ENCODE results near the gene MPND.

MPND gene

GRCh38 chr19:4342314-4342614, 1.1 kb upstream of the MPND start:
- Histone ChIP-seq H2AK5ac (ENCODE audit: low read length, severe bottlenecking) (peak overlapping the region; percentile 15), H3K27me3 (ENCODE audit: control insufficient read depth in 1 of 2, insufficient read depth in 1 of 2, low read length in 2 of 2) (no peaks in the 10 kb centered on the region), H2BK12ac (ENCODE audit: low read length in 2 of 2) (no peak overlapping the region), H2BK15ac (ENCODE audit: low read depth, poor library complexity, severe bottlenecking) (peak overlapping the region; percentile 17), H3K4me2 (ENCODE audit: low read length, poor library complexity, severe bottlenecking) (peak overlapping the region; percentile 75), H4K8ac (ENCODE audit: low read length) (peak overlapping the region; percentile 96), H3K4ac (ENCODE audit: low read depth in 1 of 2, low read length in 2 of 2) (peak overlapping the region; percentile 72 to 83), H3K18ac (ENCODE audit: low read depth in 1 of 2, low read length in 2 of 2) (peak overlapping the region; percentile 17 to 85), H2AFZ (ENCODE audit: low read depth, low read length) (peak overlapping the region; percentile 78), H3K27ac (ENCODE audit: low read length, poor library complexity, severe bottlenecking) (peak overlapping the region; percentile 87), H3K79me1 (replicated peaks; ENCODE audit: low read length, poor library complexity, severe bottlenecking) (peaks cover 16% of the 10 kb centered on the region), H3K9me3 (ENCODE audit: control insufficient read depth, low read length) (no peaks in the 10 kb centered on the region), H3K36me3 (ENCODE audit: control insufficient read depth in 1 of 2, insufficient read depth in 2 of 2, low read depth in 1 of 2, low read length in 2 of 2) (peaks cover 4 to 7% of the 10 kb centered on the region in 2 experiments), H3K4me1 (ENCODE audit: control insufficient read depth, insufficient read depth, low read depth, low read length) (peaks cover 23% of the 10 kb centered on the region), H3K23ac (ENCODE audit: low read length in 2 of 2) (peak overlapping the region in 1 of 2 experiments; percentile 64), H3K4me3 (ENCODE audit: insufficient read depth in 1 of 2, low read depth in 1 of 2, low read length in 2 of 2) (peak overlapping the region; percentile 57 to 80), H3K14ac (ENCODE audit: low read length in 2 of 2) (no peak overlapping the region), H4K91ac (ENCODE audit: low read length) (peak overlapping the region; percentile 9), H3K9ac (ENCODE audit: low read length) (peak overlapping the region; percentile 86), H2BK5ac (ENCODE audit: low read depth, low read length, poor library complexity, severe bottlenecking) (peak overlapping the region; percentile 4), H2BK120ac (ENCODE audit: low read depth, low read length) (no peak overlapping the region)
- DNase-seq, result no peak
- 19% methylated on average over 10 of the region's 10 CpGs for WGBS

- Histone ChIP-seq H3K18ac (ENCODE audit: low read depth in 1 of 2, low read length in 2 of 2) (peak overlapping the region; percentile 31 to 96), H3K4me1 (ENCODE audit: control insufficient read depth, insufficient read depth, low read depth, low read length) (peaks cover 20% of the 10 kb centered on the region), H3K4ac (ENCODE audit: low read depth in 1 of 2, low read length in 2 of 2) (peak overlapping the region; percentile 7 to 79), H2BK12ac (ENCODE audit: low read length in 2 of 2) (peak overlapping the region in 1 of 2 experiments; percentile 92), H2BK120ac (ENCODE audit: low read depth, low read length) (no peak overlapping the region), H3K79me1 (replicated peaks; ENCODE audit: low read length, poor library complexity, severe bottlenecking) (peaks cover 16% of the 10 kb centered on the region), H2AFZ (ENCODE audit: low read depth, low read length) (peak overlapping the region; percentile 100), H3K14ac (ENCODE audit: low read length in 2 of 2) (no peak overlapping the region), H3K27ac (ENCODE audit: low read length, poor library complexity, severe bottlenecking) (peak overlapping the region; percentile 87), H3K9ac (ENCODE audit: low read length) (peak overlapping the region; percentile 86), H3K4me3 (ENCODE audit: insufficient read depth in 1 of 2, low read depth in 1 of 2, low read length in 2 of 2) (peak overlapping the region; percentile 95 to 96), H3K9me3 (ENCODE audit: control insufficient read depth, low read length) (no peaks in the 10 kb centered on the region), H3K23ac (ENCODE audit: low read length in 2 of 2) (peak overlapping the region in 1 of 2 experiments; percentile 96), H3K4me2 (ENCODE audit: low read length, poor library complexity, severe bottlenecking) (peak overlapping the region; percentile 91), H4K8ac (ENCODE audit: low read length) (peak overlapping the region; percentile 96), H3K36me3 (ENCODE audit: control insufficient read depth in 1 of 2, insufficient read depth in 2 of 2, low read depth in 1 of 2, low read length in 2 of 2) (peaks cover 4 to 7% of the 10 kb centered on the region in 2 experiments), H2BK5ac (ENCODE audit: low read depth, low read length, poor library complexity, severe bottlenecking) (peak overlapping the region; percentile 15), H3K27me3 (ENCODE audit: control insufficient read depth in 1 of 2, insufficient read depth in 1 of 2, low read length in 2 of 2) (no peaks in the 10 kb centered on the region), H2BK15ac (ENCODE audit: low read depth, poor library complexity, severe bottlenecking) (peak overlapping the region; percentile 17), H4K91ac (ENCODE audit: low read length) (peak overlapping the region; percentile 5), H2AK5ac (ENCODE audit: low read length, severe bottlenecking) (no peak overlapping the region)
- peak; percentile 100 for DNase-seq
- under 1% methylated on average over 39 of the region's 39 CpGs for WGBS
Observed at GRCh38 chr19:4342615-4343369, 570 bp upstream of the MPND start.

GRCh38 chr19:4345342-4346019, 2.1 kb downstream of the MPND start:
- H3K14ac ChIP-seq (ENCODE audit: low read length in 2 of 2), result no peak overlapping the region
- no peak overlapping the region for H2AFZ ChIP-seq (ENCODE audit: low read depth, low read length)
- H3K4ac ChIP-seq (ENCODE audit: low read depth in 1 of 2, low read length in 2 of 2), result no peak overlapping the region
- no peak overlapping the region for H3K27ac ChIP-seq (ENCODE audit: low read length, poor library complexity, severe bottlenecking)
- no peak overlapping the region for H4K8ac ChIP-seq (ENCODE audit: low read length)
- peaks cover 4 to 13% of the 10 kb centered on the region in 2 experiments for H3K36me3 ChIP-seq (ENCODE audit: control insufficient read depth in 1 of 2, insufficient read depth in 2 of 2, low read depth in 1 of 2, low read length in 2 of 2)
- no peak overlapping the region for H3K23ac ChIP-seq (ENCODE audit: low read length in 2 of 2)
- no peak overlapping the region for H2BK120ac ChIP-seq (ENCODE audit: low read depth, low read length)
- 95% methylated on average over 15 of the region's 15 CpGs for WGBS
- no peaks in the 10 kb centered on the region for H3K27me3 ChIP-seq (ENCODE audit: control insufficient read depth in 1 of 2, insufficient read depth in 1 of 2, low read length in 2 of 2)
- H3K79me1 ChIP-seq (replicated peaks; ENCODE audit: low read length, poor library complexity, severe bottlenecking), result peaks cover 13% of the 10 kb centered on the region
- no peak overlapping the region for H2AK5ac ChIP-seq (ENCODE audit: low read length, severe bottlenecking)
- no peak overlapping the region for H4K91ac ChIP-seq (ENCODE audit: low read length)
- H2BK5ac ChIP-seq (ENCODE audit: low read depth, low read length, poor library complexity, severe bottlenecking), result no peak overlapping the region
- peaks cover 12% of the 10 kb centered on the region for H3K4me1 ChIP-seq (ENCODE audit: control insufficient read depth, insufficient read depth, low read depth, low read length)
- H3K9ac ChIP-seq (ENCODE audit: low read length), result no peak overlapping the region
- H3K4me2 ChIP-seq (ENCODE audit: low read length, poor library complexity, severe bottlenecking), result no peak overlapping the region
- no peak overlapping the region for H2BK12ac ChIP-seq (ENCODE audit: low read length in 2 of 2)
- H3K4me3 ChIP-seq (ENCODE audit: insufficient read depth in 1 of 2, low read depth in 1 of 2, low read length in 2 of 2), result no peak overlapping the region
- H2BK15ac ChIP-seq (ENCODE audit: low read depth, poor library complexity, severe bottlenecking), result peak overlapping the region; percentile 23
- no peaks in the 10 kb centered on the region for H3K9me3 ChIP-seq (ENCODE audit: control insufficient read depth, low read length)
- DNase-seq, result no peak
- H3K18ac ChIP-seq (ENCODE audit: low read depth in 1 of 2, low read length in 2 of 2), result no peak overlapping the region

- Histone ChIP-seq H3K27me3 (ENCODE audit: control insufficient read depth in 1 of 2, insufficient read depth in 1 of 2, low read length in 2 of 2) (no peaks in the 10 kb centered on the region), H4K91ac (ENCODE audit: low read length) (no peak overlapping the region), H3K4ac (ENCODE audit: low read depth in 1 of 2, low read length in 2 of 2) (no peak overlapping the region), H2BK5ac (ENCODE audit: low read depth, low read length, poor library complexity, severe bottlenecking) (no peak overlapping the region), H2AK5ac (ENCODE audit: low read length, severe bottlenecking) (no peak overlapping the region), H2BK12ac (ENCODE audit: low read length in 2 of 2) (no peak overlapping the region), H2AFZ (ENCODE audit: low read depth, low read length) (no peak overlapping the region), H3K27ac (ENCODE audit: low read length, poor library complexity, severe bottlenecking) (no peak overlapping the region), H3K9me3 (ENCODE audit: control insufficient read depth, low read length) (no peaks in the 10 kb centered on the region), H3K9ac (ENCODE audit: low read length) (no peak overlapping the region), H3K4me3 (ENCODE audit: insufficient read depth in 1 of 2, low read depth in 1 of 2, low read length in 2 of 2) (no peak overlapping the region), H3K4me2 (ENCODE audit: low read length, poor library complexity, severe bottlenecking) (no peak overlapping the region), H2BK120ac (ENCODE audit: low read depth, low read length) (no peak overlapping the region), H3K79me1 (replicated peaks; ENCODE audit: low read length, poor library complexity, severe bottlenecking) (peaks cover 13% of the 10 kb centered on the region), H3K4me1 (ENCODE audit: control insufficient read depth, insufficient read depth, low read depth, low read length) (peaks cover 12% of the 10 kb centered on the region), H3K36me3 (ENCODE audit: control insufficient read depth in 1 of 2, insufficient read depth in 2 of 2, low read depth in 1 of 2, low read length in 2 of 2) (peaks cover 4 to 17% of the 10 kb centered on the region in 2 experiments), H2BK15ac (ENCODE audit: low read depth, poor library complexity, severe bottlenecking) (peak overlapping the region; percentile 23), H4K8ac (ENCODE audit: low read length) (no peak overlapping the region), H3K23ac (ENCODE audit: low read length in 2 of 2) (no peak overlapping the region), H3K18ac (ENCODE audit: low read depth in 1 of 2, low read length in 2 of 2) (no peak overlapping the region), H3K14ac (ENCODE audit: low read length in 2 of 2) (no peak overlapping the region)
- DNase-seq, result no peak
- 89% methylated on average over 6 of the region's 6 CpGs for WGBS
Observed at GRCh38 chr19:4346020-4346383, 2.6 kb downstream of the MPND start.

Measured in mesenchymal stem cell (in vitro differentiated cells and primary cell).